MCF 10A (cell line): ENCODE data around the gene CDH1. TPM values are rescaled to one million over a fixed set of nuclear protein-coding genes. Genes with fewer than 3 reads are reported as not detected.

Source experiments
- BruUV-seq: library from RNA; stranded (reverse); fragments of 400-500 nt; replicated peaks from 2 replicates; lab custom pipeline; 2021; lab: Mats Ljungman, UMichigan
- CTCF ChIA-PET: fragments of 300-600 bp; sonication (Branson Sonifier 250); formaldehyde crosslinking; extraction: SDS; loops from one replicate; lab custom pipeline; 2021; ENCODE audit warnings: antibody characterized with exemption, inconsistent platforms; lab: Yijun Ruan, JAX
- POLR2A ChIA-PET: fragments of 300-600, 350-650 bp; sonication (Branson Sonifier 250); formaldehyde crosslinking; extraction: SDS; loops from one replicate; lab custom pipeline; 2020; ENCODE audit warnings: antibody characterized with exemption, inconsistent platforms; lab: Yijun Ruan, JAX
- DNase-seq: peaks from one replicate; pipeline ENCODE4 v3.0.0-alpha.2; 2018; ENCODE audit not compliant: unreplicated experiment
- H3K27ac Mint-ChIP-seq: one replicate; pipeline ENCODE4 v1.8.0; 2022; ENCODE audit warnings: mild to moderate bottlenecking, low read depth, mixed read lengths; ENCODE audit not compliant: unreplicated experiment
- H3K27me3 Mint-ChIP-seq: one replicate; pipeline ENCODE4 v1.8.0; 2022; ENCODE audit warnings: mixed read lengths; ENCODE audit not compliant: insufficient read depth, unreplicated experiment
- H3K36me3 Mint-ChIP-seq: one replicate; pipeline ENCODE4 v1.8.0; 2022; ENCODE audit warnings: mild to moderate bottlenecking, moderate library complexity, mixed read lengths; ENCODE audit not compliant: insufficient read depth, unreplicated experiment
- H3K4me1 Mint-ChIP-seq: one replicate; pipeline ENCODE4 v1.8.0; 2022; ENCODE audit warnings: mixed read lengths; ENCODE audit not compliant: insufficient read depth, unreplicated experiment
- H3K4me3 Mint-ChIP-seq: one replicate; pipeline ENCODE4 v1.8.0; 2022; ENCODE audit warnings: mild to moderate bottlenecking, moderate library complexity, mixed read lengths; ENCODE audit not compliant: unreplicated experiment
- H3K9me3 Mint-ChIP-seq: one replicate; pipeline ENCODE4 v1.8.0; 2022; ENCODE audit warnings: mixed read lengths; ENCODE audit not compliant: unreplicated experiment
- CTCF ChIP-seq: fragments of 200-600 bp; IDR thresholded peaks from one replicate; pipeline ENCODE4 v1.8.0; 2022; ENCODE audit warnings: antibody characterized with exemption, mild to moderate bottlenecking; ENCODE audit not compliant: unreplicated experiment
- intact Hi-C: fragments of 100-400 bp; cut with micrococcal nuclease; formaldehyde crosslinking; loops from 2 replicates; pipeline ENCODE4 v1.14.1; 2022
- total RNA-seq: library from RNA; stranded (reverse); gene quantifications from 2 replicates; pipeline ENCODE4 v1.2.3, GENCODE V29; 2022

CDH1 gene
- total RNA-seq, 1 experiment from 2014 or later = 37.6 TPM

- H3K4me1 Mint-ChIP-seq = peaks cover 21% of the 10 kb centered on the region
- H3K4me3 Mint-ChIP-seq = no peak overlapping the region
- peak; percentile 83 for DNase-seq
Observed at GRCh38 chr16:68800257-68800875, 63.3 kb downstream of the CDH1 start.

GRCh38 chr16:68802190-68802589 is 65.1 kb downstream of the CDH1 start:
- no peak overlapping the region for H3K27ac Mint-ChIP-seq
- peaks cover 21% of the 10 kb centered on the region for H3K4me1 Mint-ChIP-seq
- no peaks in the 10 kb centered on the region for H3K27me3 Mint-ChIP-seq
- TF ChIP-seq CTCF = no peak
- H3K4me3 Mint-ChIP-seq = no peak overlapping the region
- H3K9me3 Mint-ChIP-seq = no peaks in the 10 kb centered on the region
- no peak for DNase-seq
- intact Hi-C loops = loop anchor here (5.0 kb wide), 1 partner anchor 60 kb away; no protein-coding TSS in a partner anchor
- ChIA-PET POLR2A (interaction anchor here (0.7 to 1.1 kb wide), 2 partner anchors 35 to 212 kb away, joined by 3 to 6 read pairs; no protein-coding TSS in a partner anchor), CTCF (interaction anchor here (0.6 to 1.5 kb wide), 6 partner anchors 22 to 211 kb away, joined by 3 to 9 read pairs (median 4); no protein-coding TSS in a partner anchor)
- no TSS peak for BruUV-seq
- H3K36me3 Mint-ChIP-seq = peaks cover 28% of the 10 kb centered on the region

More at GRCh38 chr16:68800257-68800875, 63.3 kb downstream of the CDH1 start:
- BruUV-seq = no TSS peak
- CTCF ChIA-PET = interaction anchor here (0.5 to 5.5 kb wide), 28 partner anchors 11 to 272 kb away, joined by 3 to 64 read pairs (median 4); no protein-coding TSS in a partner anchor
- Mint-ChIP-seq H3K9me3 (no peaks in the 10 kb centered on the region), H3K27me3 (no peaks in the 10 kb centered on the region), H3K27ac (no peak overlapping the region), H3K36me3 (peaks cover 19% of the 10 kb centered on the region)
- intact Hi-C loops = loop anchor here (1.0 to 5.0 kb wide), 4 partner anchors 58 to 272 kb away; no protein-coding TSS in a partner anchor
- POLR2A ChIA-PET = interaction anchor here (0.6 to 4.0 kb wide), 12 partner anchors 10 to 1110 kb away, joined by 3 to 20 read pairs (median 4); no protein-coding TSS in a partner anchor
- peak; percentile 73 for TF ChIP-seq CTCF

GRCh38 chr16:68806422-68806821 is 69.3 kb downstream of the CDH1 start:
- DNase-seq = no peak
- ChIA-PET POLR2A (interaction anchor here (0.5 to 0.8 kb wide), 2 partner anchors 68 to 822 kb away, joined by 3 read pairs; no protein-coding TSS in a partner anchor), CTCF (interaction anchor here (0.6 to 1.9 kb wide), 2 partner anchors 106 to 216 kb away, joined by 3 to 9 read pairs; no protein-coding TSS in a partner anchor)
- no peak overlapping the region for H3K4me3 Mint-ChIP-seq
- no TSS peak for BruUV-seq
- no peak for TF ChIP-seq CTCF
- no peaks in the 10 kb centered on the region for H3K9me3 Mint-ChIP-seq
- H3K36me3 Mint-ChIP-seq = peaks cover 62% of the 10 kb centered on the region
- intact Hi-C loops = no loop called here
- H3K4me1 Mint-ChIP-seq = no peaks in the 10 kb centered on the region
- H3K27ac Mint-ChIP-seq = no peak overlapping the region
- H3K27me3 Mint-ChIP-seq = no peaks in the 10 kb centered on the region

DNA sequence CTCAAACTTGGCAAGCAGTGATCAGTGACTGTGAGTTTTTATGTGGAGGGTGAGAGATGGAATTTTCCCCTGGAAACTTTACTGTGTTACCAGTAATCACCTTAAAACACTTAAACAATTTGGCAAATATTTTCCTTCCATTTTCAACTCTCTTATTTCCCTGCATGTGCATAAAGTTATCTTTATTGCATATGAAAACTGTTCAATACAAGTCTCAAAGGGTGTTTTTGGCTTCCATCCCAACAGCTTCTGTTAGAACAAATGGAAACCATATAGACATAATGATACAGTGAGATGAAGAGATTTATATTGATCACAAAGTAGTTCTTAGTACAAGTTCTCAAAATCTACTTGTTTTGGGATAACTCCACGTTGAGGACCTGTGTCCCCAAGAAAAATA is 69.9 kb downstream of the CDH1 start:
- ChIA-PET CTCF (interaction anchor here (1.0 to 1.9 kb wide), 3 partner anchors 8 to 279 kb away, joined by 3 to 9 read pairs (median 3); no protein-coding TSS in a partner anchor), POLR2A (interaction anchor here (0.5 to 1.1 kb wide), 4 partner anchors 36 to 821 kb away, joined by 3 read pairs; partner anchors contain the start of gene TANGO6)
- Mint-ChIP-seq H3K4me3 (no peak overlapping the region), H3K4me1 (no peaks in the 10 kb centered on the region), H3K27me3 (no peaks in the 10 kb centered on the region), H3K27ac (no peak overlapping the region), H3K36me3 (peaks cover 66% of the 10 kb centered on the region), H3K9me3 (no peaks in the 10 kb centered on the region)
- no peak for DNase-seq
- intact Hi-C loops = no loop called here
- no peak for TF ChIP-seq CTCF
- no TSS peak for BruUV-seq
